VCaP (cell line): ENCODE measurements around the gene SLC25A20.

Source experiments
- H3K27ac ChIP-seq: fragments of 450-650 bp; 2 replicates; pipeline ENCODE4 v1.5.1; 2017
- TF ChIP-seq, protein P1 (sequence below): fragments of 450-650 bp; conservative IDR thresholded peaks from 2 replicates; pipeline ENCODE4 v1.5.1; 2017; ENCODE audit warnings: mild to moderate bottlenecking, moderate library complexity

SLC25A20 gene

GRCh38 chr3:48934333-48934991 is 35.8 kb upstream of the SLC25A20 start:
- no peak overlapping the region for H3K27ac ChIP-seq
- TF ChIP-seq, protein P1, sequence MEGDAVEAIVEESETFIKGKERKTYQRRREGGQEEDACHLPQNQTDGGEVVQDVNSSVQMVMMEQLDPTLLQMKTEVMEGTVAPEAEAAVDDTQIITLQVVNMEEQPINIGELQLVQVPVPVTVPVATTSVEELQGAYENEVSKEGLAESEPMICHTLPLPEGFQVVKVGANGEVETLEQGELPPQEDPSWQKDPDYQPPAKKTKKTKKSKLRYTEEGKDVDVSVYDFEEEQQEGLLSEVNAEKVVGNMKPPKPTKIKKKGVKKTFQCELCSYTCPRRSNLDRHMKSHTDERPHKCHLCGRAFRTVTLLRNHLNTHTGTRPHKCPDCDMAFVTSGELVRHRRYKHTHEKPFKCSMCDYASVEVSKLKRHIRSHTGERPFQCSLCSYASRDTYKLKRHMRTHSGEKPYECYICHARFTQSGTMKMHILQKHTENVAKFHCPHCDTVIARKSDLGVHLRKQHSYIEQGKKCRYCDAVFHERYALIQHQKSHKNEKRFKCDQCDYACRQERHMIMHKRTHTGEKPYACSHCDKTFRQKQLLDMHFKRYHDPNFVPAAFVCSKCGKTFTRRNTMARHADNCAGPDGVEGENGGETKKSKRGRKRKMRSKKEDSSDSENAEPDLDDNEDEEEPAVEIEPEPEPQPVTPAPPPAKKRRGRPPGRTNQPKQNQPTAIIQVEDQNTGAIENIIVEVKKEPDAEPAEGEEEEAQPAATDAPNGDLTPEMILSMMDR: no peak

GRCh38 chr3:48931944-48932580 is 33.4 kb upstream of the SLC25A20 start:
- TF ChIP-seq, protein P1: no peak
- peak overlapping the region; percentile 63; the same call in 1 of the 2 replicates for H3K27ac ChIP-seq

DNA sequence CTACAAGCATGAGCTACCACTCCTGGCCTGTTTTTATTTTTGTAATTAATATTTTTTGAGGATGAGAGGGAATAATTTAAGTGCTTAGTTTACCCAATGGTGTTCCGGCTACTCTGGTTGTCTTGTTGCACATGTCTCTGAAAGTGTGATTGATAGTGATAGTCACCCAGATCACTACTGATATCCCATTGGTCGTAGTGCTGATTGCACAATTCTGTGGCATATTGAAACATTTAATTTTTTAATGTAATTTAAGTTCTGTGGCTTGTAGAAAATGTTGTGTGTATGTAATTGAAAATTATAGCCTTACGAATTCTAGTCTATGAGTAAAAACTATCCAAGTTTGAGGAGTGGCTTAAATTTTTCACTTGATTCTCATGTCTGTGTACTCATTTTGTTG is 31.9 kb upstream of the SLC25A20 start:
- TF ChIP-seq, protein P1: no peak

GRCh38 chr3:48929358-48930035 is 30.8 kb upstream of the SLC25A20 start:
- TF ChIP-seq, protein P1: no peak
- peak overlapping the region; percentile 63 for H3K27ac ChIP-seq

More for the DNA sequence above, 31.9 kb upstream of the SLC25A20 start:
- peak overlapping the region; percentile 63 for H3K27ac ChIP-seq

- TF ChIP-seq, protein P1: no peak
- H3K27ac ChIP-seq: peak overlapping the region; percentile 63
Observed at GRCh38 chr3:48928679-48929078, 30.0 kb upstream of the SLC25A20 start.

DNA sequence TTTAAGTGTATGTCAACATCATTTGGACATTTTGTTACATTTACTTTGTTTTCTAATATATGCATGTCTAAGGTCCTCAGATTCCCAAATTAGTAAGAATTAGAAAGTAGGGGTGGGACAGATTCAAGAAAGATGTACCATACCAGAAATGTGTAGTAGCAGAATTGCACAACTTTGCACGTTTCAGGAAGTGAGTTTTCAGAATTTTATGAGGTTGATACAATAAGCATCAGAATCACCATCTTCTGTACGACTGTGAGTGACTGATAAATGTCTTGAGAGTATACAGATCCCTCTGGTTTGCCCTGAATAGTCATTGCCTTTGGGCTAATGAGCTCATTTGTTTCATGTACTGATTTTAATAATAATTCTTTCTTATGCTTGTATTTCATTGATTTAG is 29.2 kb upstream of the SLC25A20 start:
- TF ChIP-seq, protein P1: no peak
- peak overlapping the region; percentile 63 for H3K27ac ChIP-seq
